ENCODE data around the gene CXCL13. TPM values are rescaled to one million over a fixed set of nuclear protein-coding genes. Genes with fewer than 3 reads are reported as not detected.

The CXCL13 gene, protein sequence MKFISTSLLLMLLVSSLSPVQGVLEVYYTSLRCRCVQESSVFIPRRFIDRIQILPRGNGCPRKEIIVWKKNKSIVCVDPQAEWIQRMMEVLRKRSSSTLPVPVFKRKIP
- total RNA-seq = not detected in 2 replicates

GRCh38 chr4:77605210-77605902 lies at the start of gene CXCL13:
TSS of gene CXCL13 (plus strand) at chr4:77605820. CDS start at chr4:77605866, 46 bp downstream.

Other genes with a start within 250 kb of the CXCL13 start
- gene CNOT6L, start 213.5 kb downstream of the CXCL13 start, total RNA-seq = 16.2 and 22.4 TPM in 2 replicates

Measured in smooth muscle cell of trachea (primary cell).